ENCODE results near the gene BRINP1. TPM values are rescaled to one million over a fixed set of nuclear protein-coding genes. Genes with fewer than 3 reads are reported as not detected.

Gene BRINP1
- total RNA-seq, 1 experiment from 2014 or later = not detected

DNA sequence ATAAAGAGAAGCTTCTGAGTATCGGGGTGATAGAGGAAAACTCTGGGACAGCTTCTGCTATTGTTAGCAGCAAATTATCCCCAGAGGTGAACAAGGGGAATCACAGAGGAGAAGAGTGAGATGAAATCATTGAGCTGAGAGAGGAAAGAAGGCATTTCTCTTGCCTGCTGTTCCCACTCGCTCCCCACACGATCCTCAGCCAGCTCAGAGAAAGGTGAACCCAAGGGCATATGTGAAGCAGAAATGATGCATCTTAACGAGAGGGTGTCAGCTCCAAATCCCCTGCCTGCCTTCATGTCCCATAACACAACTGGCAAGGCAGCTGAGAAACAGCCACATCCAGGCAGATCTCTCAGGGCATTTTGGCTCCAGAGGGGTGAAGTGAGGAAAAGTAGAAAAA, 111.6 kb downstream of the BRINP1 start:
- Histone ChIP-seq H3K4me1 (ENCODE audit: control insufficient read depth, insufficient read depth, low read length) (no peaks in the 10 kb centered on the region), H3K27ac (ENCODE audit: low read length) (no peak overlapping the region), H3K36me3 (ENCODE audit: control insufficient read depth, insufficient read depth, low read length) (no peaks in the 10 kb centered on the region), H3K27me3 (ENCODE audit: control insufficient read depth, insufficient read depth, low read length) (no peaks in the 10 kb centered on the region), H3K4me3 (ENCODE audit: low read depth in 2 of 2, low read length in 2 of 2) (no peak overlapping the region), H3K9me3 (ENCODE audit: control insufficient read depth, insufficient read depth, low read depth, low read length) (no peaks in the 10 kb centered on the region)
- TF ChIP-seq, protein P1, sequence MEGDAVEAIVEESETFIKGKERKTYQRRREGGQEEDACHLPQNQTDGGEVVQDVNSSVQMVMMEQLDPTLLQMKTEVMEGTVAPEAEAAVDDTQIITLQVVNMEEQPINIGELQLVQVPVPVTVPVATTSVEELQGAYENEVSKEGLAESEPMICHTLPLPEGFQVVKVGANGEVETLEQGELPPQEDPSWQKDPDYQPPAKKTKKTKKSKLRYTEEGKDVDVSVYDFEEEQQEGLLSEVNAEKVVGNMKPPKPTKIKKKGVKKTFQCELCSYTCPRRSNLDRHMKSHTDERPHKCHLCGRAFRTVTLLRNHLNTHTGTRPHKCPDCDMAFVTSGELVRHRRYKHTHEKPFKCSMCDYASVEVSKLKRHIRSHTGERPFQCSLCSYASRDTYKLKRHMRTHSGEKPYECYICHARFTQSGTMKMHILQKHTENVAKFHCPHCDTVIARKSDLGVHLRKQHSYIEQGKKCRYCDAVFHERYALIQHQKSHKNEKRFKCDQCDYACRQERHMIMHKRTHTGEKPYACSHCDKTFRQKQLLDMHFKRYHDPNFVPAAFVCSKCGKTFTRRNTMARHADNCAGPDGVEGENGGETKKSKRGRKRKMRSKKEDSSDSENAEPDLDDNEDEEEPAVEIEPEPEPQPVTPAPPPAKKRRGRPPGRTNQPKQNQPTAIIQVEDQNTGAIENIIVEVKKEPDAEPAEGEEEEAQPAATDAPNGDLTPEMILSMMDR (IDR thresholded peaks at IDR 0.05) = no peak
- in situ Hi-C loops (cut with HindIII; ENCODE audit: low pct_unique_long_range_greater_than_20kb, low sequenced_read_pairs) = no loop called here
- POLR2A ChIA-PET = no interaction called here
- CTCF ChIA-PET = no interaction called here
- intact Hi-C loops (cut with micrococcal nuclease; ENCODE audit: unreplicated experiment) = no loop called here
- BruUV-seq (replicated peaks) = no TSS peak
- no peak for ATAC-seq
- DNase-seq (ENCODE audit: low read depth, low spot score) = no peak

DNA sequence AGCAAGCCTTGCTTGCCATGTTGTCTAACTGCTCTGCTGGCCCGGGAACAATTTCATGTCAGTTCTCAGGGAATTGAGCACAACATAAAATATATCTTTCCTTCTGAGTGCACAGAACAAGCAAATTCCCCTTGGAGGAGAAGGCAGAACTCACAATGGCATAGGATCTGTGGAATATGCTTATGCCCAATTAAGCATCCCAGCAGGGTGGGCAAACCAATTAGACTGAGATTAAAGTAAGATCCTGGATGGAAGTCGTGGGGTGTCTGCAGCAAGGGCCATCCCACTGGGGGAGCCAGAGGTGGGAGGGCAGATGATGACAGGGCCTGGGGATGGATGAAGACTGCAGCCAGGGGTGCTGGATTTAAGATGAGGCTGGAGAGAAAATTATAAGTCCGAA, 114.1 kb downstream of the BRINP1 start:
- intact Hi-C loops (cut with micrococcal nuclease; ENCODE audit: unreplicated experiment) (no loop called here), in situ Hi-C loops (cut with HindIII; ENCODE audit: low pct_unique_long_range_greater_than_20kb, low sequenced_read_pairs) (no loop called here)
- Histone ChIP-seq H3K4me1 (ENCODE audit: control insufficient read depth, insufficient read depth, low read length) (no peaks in the 10 kb centered on the region), H3K9me3 (ENCODE audit: control insufficient read depth, insufficient read depth, low read depth, low read length) (no peaks in the 10 kb centered on the region), H3K27me3 (ENCODE audit: control insufficient read depth, insufficient read depth, low read length) (no peaks in the 10 kb centered on the region), H3K27ac (ENCODE audit: low read length) (no peak overlapping the region), H3K36me3 (ENCODE audit: control insufficient read depth, insufficient read depth, low read length) (no peaks in the 10 kb centered on the region), H3K4me3 (ENCODE audit: low read depth in 2 of 2, low read length in 2 of 2) (no peak overlapping the region)
- ChIA-PET CTCF (no interaction called here), POLR2A (no interaction called here)
- BruUV-seq (replicated peaks) = no TSS peak
- ATAC-seq (no peak), DNase-seq (ENCODE audit: low read depth, low spot score) (no peak)
- TF ChIP-seq SIN3A (IDR thresholded peaks at IDR 0.05; ENCODE audit: borderline replicate concordance, insufficient read depth, low read depth, low read length) = no peak
- no peak for TF ChIP-seq TCF7L2 (IDR thresholded peaks at IDR 0.05; ENCODE audit: low read depth, low read length)
- TF ChIP-seq POLR2AphosphoS5 (IDR thresholded peaks at IDR 0.05; ENCODE audit: low read depth, low read length) = no peak
- TF ChIP-seq, protein P2, sequence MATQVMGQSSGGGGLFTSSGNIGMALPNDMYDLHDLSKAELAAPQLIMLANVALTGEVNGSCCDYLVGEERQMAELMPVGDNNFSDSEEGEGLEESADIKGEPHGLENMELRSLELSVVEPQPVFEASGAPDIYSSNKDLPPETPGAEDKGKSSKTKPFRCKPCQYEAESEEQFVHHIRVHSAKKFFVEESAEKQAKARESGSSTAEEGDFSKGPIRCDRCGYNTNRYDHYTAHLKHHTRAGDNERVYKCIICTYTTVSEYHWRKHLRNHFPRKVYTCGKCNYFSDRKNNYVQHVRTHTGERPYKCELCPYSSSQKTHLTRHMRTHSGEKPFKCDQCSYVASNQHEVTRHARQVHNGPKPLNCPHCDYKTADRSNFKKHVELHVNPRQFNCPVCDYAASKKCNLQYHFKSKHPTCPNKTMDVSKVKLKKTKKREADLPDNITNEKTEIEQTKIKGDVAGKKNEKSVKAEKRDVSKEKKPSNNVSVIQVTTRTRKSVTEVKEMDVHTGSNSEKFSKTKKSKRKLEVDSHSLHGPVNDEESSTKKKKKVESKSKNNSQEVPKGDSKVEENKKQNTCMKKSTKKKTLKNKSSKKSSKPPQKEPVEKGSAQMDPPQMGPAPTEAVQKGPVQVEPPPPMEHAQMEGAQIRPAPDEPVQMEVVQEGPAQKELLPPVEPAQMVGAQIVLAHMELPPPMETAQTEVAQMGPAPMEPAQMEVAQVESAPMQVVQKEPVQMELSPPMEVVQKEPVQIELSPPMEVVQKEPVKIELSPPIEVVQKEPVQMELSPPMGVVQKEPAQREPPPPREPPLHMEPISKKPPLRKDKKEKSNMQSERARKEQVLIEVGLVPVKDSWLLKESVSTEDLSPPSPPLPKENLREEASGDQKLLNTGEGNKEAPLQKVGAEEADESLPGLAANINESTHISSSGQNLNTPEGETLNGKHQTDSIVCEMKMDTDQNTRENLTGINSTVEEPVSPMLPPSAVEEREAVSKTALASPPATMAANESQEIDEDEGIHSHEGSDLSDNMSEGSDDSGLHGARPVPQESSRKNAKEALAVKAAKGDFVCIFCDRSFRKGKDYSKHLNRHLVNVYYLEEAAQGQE (IDR thresholded peaks at IDR 0.05; ENCODE audit: insufficient read depth in 1 of 2, low read depth in 2 of 2, low read length in 1 of 2) = no peak
- TF ChIP-seq, protein P1 (IDR thresholded peaks at IDR 0.05) = no peak

Measured in Panc1 (cell line).